Uterus (tissue), 2 donors: ENCODE results near the gene TM9SF3.

Experiments used
- CTCF ChIP-seq, 4 experiments: fragments of 200-600 bp in 2 of 4; fragments of 450-650 bp in 2 of 4; sonication (generic) in 2 of 4; IDR thresholded peaks; one replicate each; pipeline ENCODE4 v1.5.1; 2016 to 2019; ENCODE audit warnings: antibody characterized with exemption in 4 of 4, mild to moderate bottlenecking in 2 of 4, moderate library complexity in 1 of 4
- POLR2A ChIP-seq, 2 donors: fragments of 450-650 bp; IDR thresholded peaks; one replicate each; pipeline ENCODE4 v1.6.1; 2016; ENCODE audit warnings: antibody characterized with exemption in 2 of 2, mild to moderate bottlenecking in 1 of 2, moderate library complexity in 1 of 2

- no peak for TF ChIP-seq CTCF (IDR thresholded peaks at IDR 0.05)
- TF ChIP-seq POLR2A (IDR thresholded peaks at IDR 0.05): no peak
Observed at GRCh38 chr10:96588060-96588554, 1.3 kb upstream of the TM9SF3 start.
